LNCaP clone FGC (cell line): ENCODE data around the gene PTMS.
A peak's percentile ranks its signal among the peaks of the same experiment; 100 is the strongest.

Source experiments
- DNase-seq: peaks from one replicate; pipeline ENCODE4 v3.0.0-alpha.2; 2011; ENCODE audit warnings: low read depth
- H3K4me3 ChIP-seq: 2 replicates; pipeline ENCODE4 v1.5.1; 2011; ENCODE audit warnings: mild to moderate bottlenecking, low read depth, low read length, control low read depth
- TF ChIP-seq, protein P1 (sequence below): IDR thresholded peaks from 2 replicates; pipeline ENCODE4 v1.5.1; 2012; ENCODE audit warnings: mild to moderate bottlenecking; ENCODE audit not compliant: control insufficient read depth, insufficient read depth; ENCODE audit errors: extremely low read depth

PTMS gene, protein sequence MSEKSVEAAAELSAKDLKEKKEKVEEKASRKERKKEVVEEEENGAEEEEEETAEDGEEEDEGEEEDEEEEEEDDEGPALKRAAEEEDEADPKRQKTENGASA

DNA sequence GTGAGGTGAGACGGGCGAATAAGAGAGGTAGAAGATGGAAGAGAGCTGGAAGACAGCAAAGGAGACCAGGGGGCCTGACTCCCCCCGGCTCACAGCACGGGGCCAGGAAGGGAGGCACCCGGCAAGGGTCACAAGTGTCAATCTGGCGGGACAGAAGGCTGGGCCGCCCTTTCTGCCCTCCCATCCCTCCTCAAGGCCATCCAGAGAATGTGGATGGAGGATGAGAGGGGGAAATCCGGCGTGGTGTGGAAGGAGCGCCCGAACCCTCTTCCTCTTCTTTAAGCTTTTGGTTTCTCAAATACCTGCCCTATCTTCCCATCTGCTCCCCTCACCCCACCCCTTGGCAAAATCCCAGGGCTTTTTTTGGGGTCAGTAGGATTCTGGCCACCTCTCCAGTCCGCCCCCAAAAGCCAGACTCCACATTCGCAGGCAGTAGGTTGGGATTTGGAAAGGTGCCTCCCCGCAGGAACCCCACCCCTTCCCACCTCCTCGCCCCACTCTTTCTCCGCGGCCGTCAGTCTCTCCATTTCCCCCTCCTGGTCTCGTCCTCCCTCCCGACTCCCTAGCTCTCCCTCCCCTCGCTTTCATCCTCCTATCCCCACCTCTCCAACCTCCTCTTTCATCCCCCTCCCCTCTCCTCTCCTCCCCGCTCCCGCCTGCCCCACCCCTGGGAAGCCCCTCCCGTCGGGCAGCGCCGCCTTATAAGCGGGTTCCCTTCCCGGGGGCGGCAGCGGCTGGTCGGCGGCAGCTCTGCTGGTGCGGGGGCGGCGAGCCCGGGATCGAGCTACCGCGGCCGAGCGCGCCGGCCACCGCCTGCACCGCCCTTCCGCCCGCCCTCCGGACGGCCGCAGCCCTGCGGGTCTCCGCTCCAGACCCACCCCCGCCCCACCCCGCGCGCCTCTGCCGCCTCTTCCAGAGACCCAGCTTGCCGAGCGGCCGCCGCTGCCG lies at the start of gene PTMS:
Gene PTMS, plus strand, starts transcription at position 730 of the 948 bp plus-strand sequence. CDS start 343 bp downstream, outside the sequence.
- TF ChIP-seq, protein P1, sequence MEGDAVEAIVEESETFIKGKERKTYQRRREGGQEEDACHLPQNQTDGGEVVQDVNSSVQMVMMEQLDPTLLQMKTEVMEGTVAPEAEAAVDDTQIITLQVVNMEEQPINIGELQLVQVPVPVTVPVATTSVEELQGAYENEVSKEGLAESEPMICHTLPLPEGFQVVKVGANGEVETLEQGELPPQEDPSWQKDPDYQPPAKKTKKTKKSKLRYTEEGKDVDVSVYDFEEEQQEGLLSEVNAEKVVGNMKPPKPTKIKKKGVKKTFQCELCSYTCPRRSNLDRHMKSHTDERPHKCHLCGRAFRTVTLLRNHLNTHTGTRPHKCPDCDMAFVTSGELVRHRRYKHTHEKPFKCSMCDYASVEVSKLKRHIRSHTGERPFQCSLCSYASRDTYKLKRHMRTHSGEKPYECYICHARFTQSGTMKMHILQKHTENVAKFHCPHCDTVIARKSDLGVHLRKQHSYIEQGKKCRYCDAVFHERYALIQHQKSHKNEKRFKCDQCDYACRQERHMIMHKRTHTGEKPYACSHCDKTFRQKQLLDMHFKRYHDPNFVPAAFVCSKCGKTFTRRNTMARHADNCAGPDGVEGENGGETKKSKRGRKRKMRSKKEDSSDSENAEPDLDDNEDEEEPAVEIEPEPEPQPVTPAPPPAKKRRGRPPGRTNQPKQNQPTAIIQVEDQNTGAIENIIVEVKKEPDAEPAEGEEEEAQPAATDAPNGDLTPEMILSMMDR = no peak
- H3K4me3 ChIP-seq = peak within 1 kb of the TSS; percentile 81
- DNase-seq = peak; percentile 70

DNA sequence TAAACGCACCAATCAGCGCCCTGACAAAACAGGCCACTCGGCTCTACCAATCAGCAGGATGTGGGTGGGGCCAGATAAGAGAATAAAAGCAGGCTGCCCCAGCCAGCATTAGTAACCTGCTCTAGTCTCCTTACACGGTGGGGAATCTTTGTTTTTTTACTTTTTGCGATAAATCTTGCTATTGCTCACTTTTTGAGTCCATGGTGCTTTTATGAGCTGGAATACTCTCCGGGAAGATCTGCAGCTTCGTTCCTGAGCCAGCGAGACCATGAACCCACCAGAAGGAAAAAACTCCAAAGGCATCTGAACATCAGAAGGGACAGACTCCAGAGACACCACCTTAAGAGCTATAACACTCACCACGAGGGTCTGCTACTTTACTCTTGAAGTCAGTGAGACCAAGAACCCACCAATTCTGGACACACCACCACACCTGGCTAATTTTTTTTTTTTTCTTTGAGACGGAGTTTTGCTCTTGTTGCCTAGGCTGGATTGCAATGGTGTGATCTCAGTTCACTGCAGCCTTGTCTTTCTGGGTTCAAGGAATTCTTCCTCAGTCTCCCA lies 49.2 kb upstream of the PTMS start:
- DNase-seq = no peak
- no peak overlapping the region for H3K4me3 ChIP-seq
- TF ChIP-seq, protein P1 = no peak

DNA sequence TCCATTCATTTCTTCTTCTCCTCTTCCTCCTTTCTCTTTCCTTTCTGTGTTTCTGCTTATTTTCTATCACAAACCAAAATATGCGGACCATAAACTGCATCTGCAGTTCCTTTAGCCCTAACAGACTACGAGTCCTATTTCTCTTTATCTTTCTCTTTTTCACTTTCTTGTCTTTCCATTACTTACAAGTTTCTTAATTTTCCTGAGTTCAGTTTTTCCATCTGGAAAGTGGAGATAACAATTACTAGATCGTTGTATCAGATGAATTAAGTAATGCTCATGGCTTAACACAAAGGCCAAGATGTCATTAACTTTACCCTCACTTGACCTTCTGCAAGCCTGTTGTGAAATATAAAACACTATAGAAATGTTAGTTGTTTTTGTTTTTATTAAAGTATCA lies 43.3 kb upstream of the PTMS start:
- DNase-seq = no peak
- TF ChIP-seq, protein P1 = no peak
- peak overlapping the region; percentile 70 for H3K4me3 ChIP-seq

DNA sequence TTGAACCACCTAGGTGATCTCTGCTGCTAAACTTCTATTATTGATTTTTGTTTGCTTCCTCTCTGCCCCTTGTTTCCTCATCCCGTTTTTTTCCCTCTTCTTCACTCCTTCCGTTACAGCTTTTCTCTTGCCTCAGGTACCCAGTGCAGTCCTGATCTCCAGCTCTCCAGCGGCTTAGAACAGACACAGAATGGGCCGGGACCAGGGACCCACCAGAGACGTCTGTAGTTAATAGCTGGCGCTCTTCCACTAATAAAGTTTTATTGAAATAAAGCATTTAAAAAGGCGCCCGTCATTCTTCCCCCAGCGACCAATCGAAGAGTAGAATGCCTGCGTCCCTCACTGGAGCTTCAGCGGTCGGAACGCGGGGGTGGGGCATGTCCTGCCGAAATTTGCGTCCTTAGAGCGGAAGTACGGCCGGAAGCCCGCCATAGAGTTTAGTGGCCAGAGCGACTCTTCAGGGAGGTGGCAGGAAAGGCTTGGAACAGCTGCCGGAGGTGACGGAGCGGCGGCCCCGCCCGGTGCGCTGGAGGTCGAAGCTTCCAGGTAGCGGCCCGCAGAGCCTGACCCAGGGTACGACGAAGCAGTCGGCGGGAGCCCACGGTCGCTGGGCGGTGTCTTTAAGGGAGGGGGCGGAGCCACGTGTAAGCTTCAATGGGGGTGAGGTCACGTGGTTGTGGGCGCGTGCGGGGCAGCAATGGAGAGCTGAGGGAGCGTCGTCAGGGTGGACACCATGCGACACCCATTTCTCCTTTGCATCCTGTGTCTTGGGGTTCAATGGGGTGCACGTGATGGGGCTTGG lies 42.4 kb upstream of the PTMS start, which contains the start of gene COPS7A:
Gene COPS7A, plus strand, starts transcription at position 440 of the 802 bp plus-strand sequence. CDS start 611 bp downstream, outside the sequence.
- TF ChIP-seq, protein P1 = peak; percentile 34; the same call in 1 of the 2 replicates
- peak; percentile 99 for DNase-seq
- peak within 1 kb of the TSS; percentile 70 for H3K4me3 ChIP-seq

DNA sequence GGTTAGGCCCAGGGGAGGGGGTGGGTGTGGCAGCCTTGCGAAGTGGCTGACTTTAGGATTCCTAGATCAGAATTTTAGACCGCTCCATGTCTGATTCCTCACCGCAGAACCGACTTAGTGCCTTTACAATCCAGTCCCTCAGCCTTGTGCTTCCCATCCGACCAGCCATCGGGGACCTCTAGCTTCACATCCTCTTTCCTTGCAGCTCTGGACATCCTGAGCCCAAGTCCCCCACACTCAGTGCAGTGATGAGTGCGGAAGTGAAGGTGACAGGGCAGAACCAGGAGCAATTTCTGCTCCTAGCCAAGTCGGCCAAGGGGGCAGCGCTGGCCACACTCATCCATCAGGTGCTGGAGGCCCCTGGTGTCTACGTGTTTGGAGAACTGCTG lies 41.8 kb upstream of the PTMS start:
- peak overlapping the region; percentile 70 for H3K4me3 ChIP-seq
- no peak for DNase-seq
- TF ChIP-seq, protein P1 = no peak

DNA sequence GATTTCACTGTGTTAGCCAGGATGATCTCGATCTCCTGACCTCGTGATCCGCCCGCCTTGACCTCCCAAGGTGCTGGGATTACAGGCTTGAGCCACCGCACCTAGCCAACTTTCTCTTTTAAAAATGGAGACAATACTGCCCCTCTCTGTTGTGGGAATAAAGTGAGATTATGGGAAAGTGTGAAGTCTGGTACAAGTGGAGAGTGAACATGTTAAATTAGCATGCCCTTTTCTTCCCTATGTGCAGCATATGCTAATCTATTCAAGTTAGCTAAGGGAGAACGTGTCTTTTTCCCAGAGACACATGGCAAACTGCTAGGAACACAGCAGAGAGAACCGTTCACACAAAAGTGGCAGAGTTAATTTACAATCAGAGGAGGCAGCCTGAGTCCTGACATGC lies 40.8 kb upstream of the PTMS start:
- no peak overlapping the region for H3K4me3 ChIP-seq
- DNase-seq = no peak
- TF ChIP-seq, protein P1 = no peak
